Activated T-helper 1 cell treated with anti-CD3 and anti-CD28 coated beads, Interleukin-2, amount 50 U/mL, for 16 hours (primary cell): ENCODE data around the gene DTNB.
"Not testable (repeated sequence)": the region's sequence is repeated elsewhere in the genome, so short reads cannot be mapped to it uniquely, and the experiment has no call there.

Experiments
- DNase-seq, 2 donors: peaks; one replicate each; pipeline ENCODE4 v3.0.0-alpha.2; 2020; ENCODE audit warnings: low read depth in 1 of 2, low spot score in 1 of 2

Gene DTNB

DNA sequence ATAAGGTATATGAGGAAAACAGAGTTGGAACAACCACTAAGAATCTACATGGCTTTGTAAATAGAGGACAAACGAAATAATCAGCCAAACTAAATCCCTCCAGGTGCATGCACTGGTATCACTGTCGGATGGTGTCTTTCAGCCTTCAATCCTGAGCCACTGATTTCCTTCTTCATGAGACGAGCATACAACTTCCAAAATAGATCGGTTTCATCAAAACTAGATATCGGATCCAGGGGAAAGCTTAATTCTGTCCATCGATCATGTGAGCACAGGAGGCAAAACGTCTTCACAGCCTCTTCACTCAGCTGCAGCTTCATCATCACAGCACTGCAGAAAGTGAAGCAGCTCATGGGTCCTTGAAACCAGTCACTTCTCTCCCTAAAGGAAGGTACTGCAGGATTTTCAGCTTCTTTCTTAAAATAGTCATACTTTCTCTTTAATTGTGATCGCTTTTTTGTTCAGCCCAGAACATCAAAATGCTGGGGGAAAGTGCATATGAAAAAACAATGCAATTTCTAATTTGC, 80.5 kb downstream of the DTNB start:
- no peak for DNase-seq

DNA sequence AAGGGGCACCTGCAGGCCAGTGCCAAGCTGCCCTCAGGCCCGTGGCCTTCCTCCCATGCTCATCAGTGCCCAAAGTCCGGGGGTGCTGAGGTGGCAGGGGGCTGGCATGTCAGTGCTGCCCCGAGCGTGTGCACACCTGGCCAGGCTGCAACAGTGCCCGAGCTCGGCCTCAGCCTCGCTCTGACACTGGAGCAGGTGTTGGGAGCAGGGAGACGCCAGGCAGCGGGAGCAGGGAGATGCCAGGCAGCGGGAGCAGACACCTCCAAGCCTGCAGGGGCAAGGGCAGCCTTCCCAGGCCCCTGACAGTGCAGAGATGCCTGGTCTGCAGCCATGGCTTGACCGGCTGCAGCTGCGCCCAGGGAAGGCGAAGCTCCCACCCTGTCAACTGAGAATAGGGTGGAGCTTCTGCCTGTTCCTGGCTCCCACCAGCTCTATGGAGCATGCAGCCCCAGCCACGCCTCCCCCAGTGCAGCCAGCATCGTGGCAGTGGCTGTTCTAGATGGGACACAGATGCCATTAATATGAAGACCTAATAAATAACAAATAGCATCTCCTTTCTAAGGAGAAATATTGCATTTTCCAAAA, 82.4 kb downstream of the DTNB start:
- DNase-seq, result no peak

DNA sequence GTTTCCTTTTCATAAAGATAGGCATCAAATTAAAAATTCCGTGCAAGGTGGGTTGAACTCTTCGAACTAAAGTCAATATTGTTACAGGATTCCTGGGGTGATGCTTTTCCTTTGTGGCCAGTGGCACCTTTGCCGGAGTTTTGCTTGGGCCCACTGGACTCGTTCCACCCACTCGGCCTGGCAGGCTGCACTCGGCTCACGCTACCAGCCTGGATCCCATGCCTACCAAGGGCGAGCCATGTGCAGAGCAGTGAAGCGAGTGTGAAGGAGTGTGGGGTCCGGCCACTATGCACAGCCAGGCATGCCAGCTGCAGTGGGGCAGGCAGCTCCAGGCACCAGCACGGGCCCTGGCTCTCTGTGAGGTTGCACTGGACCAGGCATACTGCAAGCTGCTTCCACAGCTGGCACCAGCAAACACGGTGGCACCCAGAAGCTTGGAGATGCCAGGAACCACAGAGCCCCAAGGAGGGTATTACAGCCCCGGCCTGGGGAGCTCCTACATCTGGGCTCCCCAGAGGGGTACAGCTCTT, 83.6 kb downstream of the DTNB start:
- DNase-seq, result no peak

DNA sequence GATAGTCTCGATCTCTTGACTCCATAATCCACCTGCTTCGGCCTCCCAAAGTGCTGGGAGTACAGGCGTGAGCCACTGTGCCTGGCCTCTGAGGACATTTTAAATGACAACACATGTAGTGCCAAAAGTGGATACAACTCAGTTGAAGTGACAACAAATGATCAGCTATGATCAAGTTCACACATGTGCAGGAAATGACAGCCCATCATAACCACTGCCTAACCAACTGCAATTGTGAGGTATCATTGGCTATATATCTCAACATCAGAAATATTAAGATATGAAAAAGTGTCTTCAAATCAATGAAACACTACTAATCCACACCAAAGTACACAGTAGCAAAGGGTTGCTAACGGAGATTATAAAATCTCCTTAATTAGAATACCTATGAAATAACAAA, 84.8 kb downstream of the DTNB start:
- DNase-seq, result no peak

DNA sequence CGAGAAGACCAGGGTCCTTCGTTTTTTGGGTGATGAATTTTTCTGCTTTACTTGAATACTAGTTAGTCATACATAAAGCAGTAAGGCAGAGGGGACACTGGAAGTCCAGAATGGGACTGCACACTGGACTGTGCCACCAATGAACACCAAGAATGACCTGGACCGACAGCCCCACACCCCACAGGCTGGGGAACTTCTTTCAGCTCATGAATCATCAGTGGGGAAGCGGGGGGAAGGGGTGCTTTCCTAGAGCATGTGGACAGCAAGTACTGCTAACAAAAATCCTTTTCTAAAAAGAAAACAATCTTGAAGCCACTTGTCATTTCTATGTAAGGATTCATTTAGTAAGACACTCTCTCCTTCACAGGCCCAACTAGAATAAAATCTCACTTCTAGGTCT, 86.0 kb downstream of the DTNB start:
- DNase-seq, result no peak

DNA sequence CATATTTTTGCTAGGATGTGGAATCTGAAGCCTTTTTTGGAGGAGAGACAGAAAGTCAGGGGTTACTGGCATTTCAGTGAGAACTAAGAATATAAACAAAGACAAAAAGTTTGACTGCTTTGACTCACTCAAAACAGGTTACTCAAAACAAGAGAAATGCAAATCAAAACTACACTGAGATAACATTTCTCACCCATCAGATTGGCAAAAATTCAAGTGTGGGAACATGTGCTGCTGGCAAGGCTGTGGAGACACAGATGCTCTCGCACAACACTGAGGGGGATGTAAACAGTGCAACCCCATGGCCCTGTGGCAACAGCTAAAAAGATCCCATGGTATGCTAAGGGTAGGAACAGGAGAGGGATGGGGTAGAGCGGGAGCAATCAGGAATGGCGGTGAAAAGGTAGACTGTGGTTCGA, 86.6 kb downstream of the DTNB start:
- no peak for DNase-seq

DNA sequence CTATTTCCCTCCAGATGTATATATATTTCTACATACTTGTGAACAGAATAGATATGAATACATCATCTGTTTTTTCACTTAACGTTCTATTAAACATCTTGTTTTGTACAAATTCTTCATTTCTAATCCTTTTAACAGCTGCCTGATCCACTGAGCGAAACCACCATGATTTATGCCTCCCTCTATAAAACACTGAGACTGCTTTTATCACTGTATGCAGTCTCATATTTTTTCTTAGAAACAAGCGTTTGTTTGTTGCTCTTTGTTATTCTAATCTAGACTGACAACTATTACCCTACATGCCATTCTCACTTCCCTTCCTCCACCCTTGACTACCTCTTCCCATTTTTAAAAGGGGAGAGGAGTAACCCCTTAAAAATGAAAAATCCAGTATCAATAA, 88.2 kb downstream of the DTNB start:
- no peak for DNase-seq

DNA sequence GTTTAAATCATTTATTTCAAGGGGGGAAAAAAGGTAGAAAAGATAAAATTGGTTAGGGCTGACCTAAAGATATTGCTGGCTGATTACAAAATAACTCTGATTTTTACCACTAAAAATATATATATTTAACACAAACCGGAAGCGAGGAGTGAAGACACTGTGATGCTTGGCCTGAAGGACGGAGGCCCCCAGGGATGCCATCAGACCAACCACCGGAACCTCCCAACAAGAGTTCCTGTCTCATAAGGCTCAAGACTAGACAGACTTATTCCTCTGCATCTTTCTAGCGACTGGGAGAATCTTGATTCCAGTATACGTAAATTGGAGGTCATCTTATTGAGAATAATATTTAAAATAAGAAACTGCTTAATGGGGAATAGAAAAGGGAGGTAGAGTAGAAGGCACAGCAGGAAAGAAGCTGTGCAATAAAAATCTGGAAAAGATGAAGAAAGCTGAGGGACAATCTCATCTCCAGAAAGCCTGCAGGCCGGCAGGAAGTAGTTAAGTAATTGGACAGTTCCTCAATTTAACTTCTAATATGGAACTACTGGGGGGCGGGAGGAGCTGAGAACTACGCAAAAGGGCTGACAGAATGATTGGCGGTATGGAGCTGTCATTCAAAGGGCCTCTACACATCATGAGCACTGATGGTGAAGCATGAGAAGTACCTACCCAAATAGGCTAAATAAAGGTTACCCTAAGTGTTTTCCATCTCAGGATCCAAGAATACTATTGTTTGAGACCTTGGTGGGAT, 91.1 kb downstream of the DTNB start:
- no peak for DNase-seq

DNA sequence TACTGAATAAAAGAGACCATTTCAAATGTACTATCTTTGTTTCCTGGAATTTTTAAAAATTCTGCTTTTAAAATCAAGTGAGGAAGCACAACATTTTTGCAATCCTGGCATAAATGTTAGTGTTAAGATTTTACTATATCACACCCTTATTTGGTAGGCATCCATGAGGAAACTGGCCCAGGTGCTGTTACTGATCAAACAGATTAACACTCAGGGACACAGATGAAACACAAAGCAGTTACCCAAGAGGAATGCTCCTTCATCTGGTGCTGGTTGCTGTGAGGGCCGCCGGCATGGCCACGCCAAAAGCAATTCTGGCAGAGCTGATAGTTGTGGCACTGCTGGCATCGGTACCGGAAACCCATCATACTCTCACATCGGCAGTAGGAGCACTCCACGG, 96.8 kb downstream of the DTNB start:
- no peak for DNase-seq

DNA sequence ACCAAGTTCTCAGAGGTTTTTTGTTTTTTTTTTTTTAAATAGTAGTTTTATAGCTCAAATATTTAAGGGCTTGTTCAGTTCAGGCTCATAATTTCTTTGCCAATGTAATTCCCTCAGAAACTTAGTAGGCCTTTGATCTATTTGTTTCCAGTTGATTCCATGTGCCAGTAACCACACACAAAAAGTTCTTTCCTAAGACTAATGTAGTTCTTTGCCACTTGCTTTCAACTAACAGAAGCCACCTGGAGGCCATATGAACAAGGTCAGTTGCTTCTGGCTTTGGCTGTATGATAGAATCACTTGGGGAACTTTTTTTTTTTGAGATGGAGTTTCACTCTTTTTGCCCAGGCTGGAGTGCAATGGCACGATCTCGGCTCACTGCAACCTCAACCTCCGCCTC, 100.7 kb downstream of the DTNB start:
- DNase-seq, result no peak

DNA sequence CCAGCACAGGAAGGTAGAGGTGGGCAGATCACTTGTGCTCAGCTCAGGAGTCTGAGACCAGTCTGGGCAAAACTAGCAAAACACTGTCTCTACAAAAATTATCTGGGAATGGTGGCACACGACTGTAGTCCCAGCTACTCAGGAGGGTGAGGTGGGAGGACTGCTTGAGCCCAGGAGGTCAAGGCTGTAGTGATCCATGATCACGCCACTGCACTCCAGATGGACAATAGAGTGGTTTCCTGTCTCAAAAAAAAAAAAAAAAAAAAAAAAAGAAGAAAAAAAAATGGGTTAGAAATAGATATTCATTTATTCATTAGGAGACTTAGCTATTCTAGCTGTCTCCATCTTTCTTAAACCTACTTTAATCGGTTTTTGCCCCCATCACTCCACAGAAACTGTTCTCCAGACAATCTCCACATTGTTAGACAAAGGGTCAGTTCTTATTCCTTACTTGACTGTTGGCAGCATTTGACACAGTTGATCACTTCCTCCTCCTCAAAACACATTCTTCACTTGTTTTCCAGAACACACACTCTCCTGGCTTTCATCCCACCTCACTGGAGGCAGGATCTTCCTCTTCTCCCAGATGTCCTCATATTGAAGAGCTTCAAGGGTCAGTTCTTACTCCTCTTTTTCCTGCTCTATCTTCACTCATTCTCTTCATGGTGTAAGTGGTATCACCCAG, 103.1 kb downstream of the DTNB start:
- no peak for DNase-seq

DNA sequence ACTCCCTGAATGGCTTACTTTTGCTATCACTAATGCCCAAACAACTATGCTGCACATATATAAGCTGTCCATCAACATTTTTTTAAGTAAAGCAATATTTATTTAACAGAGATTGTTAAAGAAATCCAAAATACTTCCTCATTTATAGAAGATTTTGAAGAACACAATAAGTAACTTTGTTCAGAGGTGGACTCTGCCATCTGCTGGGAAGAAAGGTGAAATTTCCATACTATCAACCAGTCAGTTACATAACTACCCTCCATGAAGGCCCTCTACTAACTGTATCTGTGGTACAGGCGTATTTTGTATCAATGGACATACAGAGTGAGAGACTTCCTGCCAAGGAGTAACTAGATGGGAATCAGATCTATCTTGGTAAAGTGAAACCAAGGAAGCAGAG, 106.0 kb downstream of the DTNB start:
- no peak for DNase-seq

DNA sequence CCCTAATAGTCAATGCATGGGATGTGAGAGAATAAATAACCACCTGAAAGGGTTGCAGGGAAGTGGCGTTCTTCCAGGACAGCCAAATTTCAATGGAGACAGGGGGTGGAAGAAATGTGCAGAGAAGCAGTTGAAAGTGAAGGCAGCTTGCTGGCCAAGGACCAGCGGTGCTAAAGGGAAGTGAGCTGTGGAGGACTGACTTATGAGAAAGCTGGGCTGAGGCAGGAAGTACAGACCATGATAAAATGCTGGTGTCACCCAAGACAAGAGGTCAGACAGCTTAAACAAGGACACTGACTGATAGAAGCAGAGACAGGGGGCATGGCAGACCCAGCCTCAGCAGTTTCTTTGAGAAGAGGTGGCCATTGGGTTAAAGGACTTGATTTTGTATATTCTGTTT, 106.7 kb downstream of the DTNB start:
- no peak for DNase-seq

DNA sequence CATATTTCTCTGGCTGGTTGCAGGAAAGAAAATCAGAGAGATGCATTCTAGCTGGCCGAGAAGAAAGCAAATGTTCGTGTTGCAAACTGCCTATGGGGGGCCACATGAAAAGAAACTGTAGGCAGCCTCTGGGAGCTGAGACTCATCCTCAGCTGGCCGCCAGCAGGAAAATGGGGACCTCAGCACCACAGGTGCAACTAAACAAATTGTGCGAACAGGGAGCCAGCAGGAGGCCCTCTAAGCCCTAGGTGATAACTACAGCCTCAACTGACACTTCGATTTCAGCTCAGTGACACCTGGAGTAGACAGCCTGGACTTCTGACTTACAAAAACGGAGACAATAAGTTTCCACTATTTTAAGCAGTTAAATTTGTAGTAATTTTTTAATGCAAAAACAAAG, 107.3 kb downstream of the DTNB start:
- DNase-seq, result no peak

DNA sequence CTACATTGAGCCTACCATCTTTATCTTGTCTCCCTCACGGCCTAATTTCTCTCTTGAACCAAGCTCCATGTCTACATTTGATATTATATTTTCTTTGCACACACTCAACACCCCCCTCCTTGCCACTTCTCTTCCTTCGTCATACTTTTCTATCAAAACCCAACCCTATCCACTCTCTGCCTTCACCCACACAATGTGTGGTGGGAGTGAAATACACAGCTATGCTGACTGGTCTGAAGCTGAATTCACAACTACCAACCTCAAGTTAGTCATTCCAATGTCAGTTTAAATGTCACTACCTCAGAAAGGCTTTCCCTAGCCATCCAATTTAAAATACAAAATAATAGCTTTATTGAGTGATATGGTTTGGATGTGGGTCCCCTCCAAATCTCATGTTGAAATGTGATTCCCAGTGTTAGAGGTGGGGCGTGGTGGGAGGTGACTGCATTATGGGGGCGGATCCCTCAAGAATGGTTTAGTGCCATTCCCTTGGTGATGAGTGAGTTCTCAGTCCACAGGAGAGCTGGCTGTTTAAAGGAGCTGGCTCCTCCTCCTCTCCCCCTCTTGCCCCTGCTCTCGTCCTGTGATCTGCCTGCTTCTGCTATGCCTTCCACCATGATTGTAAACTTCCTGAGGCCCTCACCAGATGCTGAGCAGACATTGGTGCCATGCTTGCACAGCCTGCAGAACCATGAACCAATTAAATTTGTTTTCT, 112.1 kb downstream of the DTNB start:
- peak in 1 of 2 donors; percentile 3 for DNase-seq

DNA sequence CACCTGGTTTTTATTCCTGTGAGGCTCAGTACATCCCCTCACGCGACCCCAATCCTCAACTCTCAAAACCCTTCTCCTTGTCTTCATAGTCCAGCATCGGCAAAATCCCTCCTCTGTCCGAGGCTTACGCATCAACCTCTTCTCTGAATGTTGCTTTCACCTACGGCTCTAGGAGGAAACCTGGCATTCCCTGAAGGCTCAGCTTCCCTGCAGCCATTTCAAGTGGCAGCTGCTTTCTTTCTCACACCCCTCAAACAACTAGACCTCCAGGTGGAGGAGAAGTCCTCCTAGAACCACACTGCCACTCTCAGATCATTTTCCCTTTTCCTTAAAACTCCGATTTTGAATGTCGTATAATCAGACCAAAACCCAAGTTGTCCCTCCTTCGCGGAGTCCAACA, 114.2 kb downstream of the DTNB start:
- DNase-seq, result no peak

DNA sequence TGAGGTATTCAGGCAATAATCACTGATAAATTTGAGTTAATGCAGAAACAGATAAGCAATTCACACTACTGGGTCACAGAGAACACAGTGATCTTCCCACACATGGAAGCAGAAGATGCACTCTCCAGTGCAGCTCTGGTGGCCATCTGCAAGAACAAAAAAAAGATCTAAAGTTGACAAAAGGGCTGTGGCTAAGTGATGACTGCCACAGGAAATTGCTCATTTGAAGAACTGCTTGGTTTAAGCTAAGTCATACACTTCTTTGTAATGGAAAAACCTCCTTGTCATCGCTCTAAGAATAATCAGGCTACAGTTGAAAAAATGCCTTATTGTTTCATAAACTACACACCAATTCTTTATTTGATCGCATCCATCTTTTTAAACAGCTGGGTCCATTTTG, 115.1 kb downstream of the DTNB start:
- DNase-seq, result peak in 1 of 2 donors; percentile 15

DNA sequence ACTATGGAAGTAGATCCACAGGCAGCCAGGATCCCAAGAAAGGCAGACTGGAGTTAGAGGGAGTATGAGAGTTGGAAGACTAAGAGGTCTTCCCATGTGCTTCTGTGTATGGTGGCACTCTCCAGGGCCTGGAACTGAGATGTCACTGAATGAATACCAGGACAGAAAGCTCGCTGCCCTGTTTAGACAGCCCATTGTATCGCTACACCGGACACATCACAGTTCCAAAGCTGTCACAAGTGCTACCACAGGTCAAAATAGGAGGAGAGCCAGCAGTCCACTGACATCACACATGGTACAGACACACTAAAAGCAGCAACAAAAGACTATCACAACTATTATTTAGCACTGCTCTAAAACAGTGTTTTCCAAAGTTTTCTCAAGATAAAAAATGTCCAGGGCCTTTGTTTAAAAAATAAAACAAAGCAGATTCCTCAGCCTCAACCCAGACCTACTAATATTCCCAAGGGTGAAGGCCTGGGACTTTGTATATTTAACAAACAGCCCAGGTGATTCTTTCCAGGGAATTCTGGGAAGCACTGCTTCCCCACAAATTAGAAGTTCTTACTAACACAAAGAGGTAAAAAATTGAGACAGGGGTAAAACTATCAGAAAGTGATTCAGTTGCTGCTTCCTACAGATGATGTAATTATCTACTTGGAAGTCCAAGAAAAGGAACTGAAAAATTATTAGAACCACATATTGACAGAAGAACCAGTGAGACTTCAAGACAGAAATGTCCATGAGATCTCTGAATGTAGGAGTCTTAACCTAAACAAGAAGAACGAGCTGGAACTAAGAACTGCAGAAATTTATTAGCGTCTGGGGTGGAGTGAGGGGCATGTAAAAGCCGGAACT, 116.0 kb downstream of the DTNB start:
- DNase-seq, result no peak

DNA sequence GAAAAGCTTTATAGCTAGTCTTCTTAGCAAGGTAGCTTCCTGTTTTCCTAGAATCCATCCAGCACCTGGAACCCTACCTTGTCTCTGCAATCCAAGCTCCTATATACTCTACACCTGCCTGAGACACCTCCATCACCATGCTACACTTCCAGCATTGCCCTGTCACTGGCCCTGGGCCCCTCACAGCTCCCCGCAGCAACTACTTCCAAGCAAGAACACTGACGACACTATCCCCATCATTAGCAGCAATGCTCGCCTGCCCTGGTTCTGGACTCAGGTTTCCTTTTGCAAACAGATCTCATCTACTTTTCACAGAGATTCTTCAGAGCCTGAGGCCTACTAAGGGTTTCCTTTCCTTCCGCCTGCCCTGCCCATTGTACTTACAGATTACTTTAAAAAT, 121.1 kb downstream of the DTNB start:
- no peak for DNase-seq

DNA sequence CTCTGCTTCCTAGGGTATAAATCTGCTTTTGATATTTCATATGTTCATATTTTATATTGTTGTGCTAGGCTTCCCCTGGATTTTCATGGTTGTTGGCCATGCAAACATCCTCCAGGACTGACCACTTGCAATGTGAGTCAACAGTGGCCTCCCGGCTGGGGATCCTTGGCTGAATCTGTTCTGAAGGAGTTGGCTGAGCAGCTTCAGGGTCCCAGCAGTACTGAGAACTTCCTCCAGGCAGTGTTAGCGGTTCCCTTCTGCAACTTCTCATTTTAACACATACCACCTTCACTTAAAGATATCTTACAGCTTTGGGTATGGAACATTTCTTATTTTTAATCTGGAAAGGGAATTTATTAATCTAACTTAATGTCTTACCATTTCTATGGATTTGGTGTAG, 122.1 kb downstream of the DTNB start:
- DNase-seq, result no peak

DNA sequence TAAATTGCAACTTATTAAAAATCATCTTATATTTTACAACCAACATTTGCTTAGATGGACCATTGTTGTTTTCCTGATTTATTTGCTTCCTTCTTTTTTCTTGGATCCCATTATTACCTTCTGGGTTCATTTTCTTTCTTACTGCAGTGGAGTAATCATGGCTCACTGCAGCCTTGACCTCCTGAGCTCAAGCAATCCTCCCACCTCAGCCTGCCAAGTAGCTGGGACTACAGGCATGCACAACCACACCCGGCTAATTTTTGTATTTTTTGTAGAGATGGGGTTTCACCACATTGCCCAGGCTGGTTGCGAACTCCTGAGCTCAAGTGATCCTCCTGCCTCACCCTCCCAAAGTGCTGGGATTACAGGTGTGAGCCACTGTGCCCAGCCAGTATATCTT, 123.8 kb downstream of the DTNB start:
- not testable (repeated sequence) for DNase-seq
